Stimulated activated CD8-positive, alpha-beta memory T cell treated with anti-CD3 and anti-CD28 coated beads, Interleukin-12 subunit alpha, Interleukin-12 subunit beta, amount 100 ng/mL, for 24 hours (primary cell): ENCODE data around the gene TUT4.

ENCODE experiments used
- DNase-seq: peaks from one replicate; pipeline ENCODE4 v3.0.0-alpha.2; 2020; ENCODE audit errors: extremely low read depth

TUT4 gene

DNA sequence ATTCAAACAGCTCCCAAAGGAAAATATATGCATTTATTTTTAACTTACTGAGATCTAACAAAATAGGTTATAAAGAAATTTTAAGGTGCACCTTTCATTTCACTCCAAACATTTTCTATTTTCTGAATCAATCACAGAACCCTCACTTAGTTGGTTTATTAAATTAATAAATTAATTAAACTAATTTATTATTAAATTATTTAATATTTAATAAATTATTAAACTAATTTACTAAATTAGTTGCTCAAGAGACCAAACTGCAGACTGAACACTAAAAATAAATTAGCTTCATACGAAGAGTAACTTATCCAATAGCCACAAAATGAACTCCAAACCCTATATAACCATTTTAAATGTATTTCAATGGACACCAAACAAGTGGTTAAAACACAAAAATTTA lies 80.5 kb downstream of the TUT4 start:
- DNase-seq: no peak

DNA sequence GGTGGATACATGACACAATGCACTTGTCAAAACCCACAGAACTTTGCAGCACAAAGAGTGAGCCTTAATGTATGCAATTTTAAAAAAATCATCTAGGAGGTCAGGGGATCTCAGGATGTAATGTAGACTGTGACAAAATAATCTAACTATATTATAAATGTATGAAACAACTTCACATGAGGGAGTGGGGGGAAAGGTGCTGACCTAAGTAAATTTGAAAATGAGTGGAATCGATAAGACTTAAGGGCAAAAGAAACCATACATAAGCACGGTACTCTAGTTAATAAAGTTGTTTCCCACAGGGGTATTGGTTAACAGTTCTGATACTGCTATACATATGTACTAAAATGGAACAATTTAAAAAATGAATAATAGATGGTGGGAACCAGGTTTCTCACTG lies 83.8 kb downstream of the TUT4 start:
- DNase-seq: no peak

DNA sequence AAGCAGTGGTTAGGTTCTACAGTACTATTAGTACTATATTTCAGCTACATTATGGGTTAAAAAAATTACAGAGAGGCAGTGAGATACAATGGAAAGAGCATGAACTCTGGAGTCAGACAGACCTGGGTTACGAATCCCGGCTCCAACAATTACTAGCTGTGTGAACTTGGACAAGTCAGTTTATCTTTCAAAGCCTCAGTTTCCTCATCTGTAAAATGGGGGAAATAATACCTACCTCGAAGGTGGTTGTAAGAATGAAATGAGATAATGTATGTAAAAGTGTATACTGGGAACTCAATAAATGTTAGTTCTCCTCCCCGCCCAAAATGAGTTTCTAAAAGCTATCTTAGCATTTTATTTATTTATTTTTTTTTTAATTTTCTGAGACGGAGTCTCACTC lies 89.0 kb downstream of the TUT4 start:
- DNase-seq: no peak

GRCh38 chr1:52461821-52462220 lies 91.1 kb downstream of the TUT4 start:
- no peak for DNase-seq

GRCh38 chr1:52460694-52461093 lies 92.2 kb downstream of the TUT4 start:
- no peak for DNase-seq

DNA sequence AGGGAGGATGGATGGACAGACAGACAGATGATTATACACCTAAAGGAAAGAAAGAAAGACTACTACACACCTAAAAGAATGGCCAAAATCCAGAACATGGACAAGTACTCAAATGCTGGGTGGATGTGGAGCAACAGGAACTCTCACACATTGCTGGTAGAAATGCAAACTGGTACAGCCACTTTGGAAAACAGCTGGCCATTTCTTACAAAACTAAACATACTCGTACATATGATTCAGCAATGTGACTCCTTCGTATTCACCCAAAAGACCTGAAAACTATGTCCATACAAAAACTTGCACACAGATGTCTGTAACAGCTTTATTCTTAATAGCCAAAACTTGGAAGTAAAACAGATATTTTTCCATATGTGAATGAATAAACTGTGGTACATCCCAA lies 97.2 kb downstream of the TUT4 start:
- DNase-seq: no peak

GRCh38 chr1:52454779-52455178 lies 98.1 kb downstream of the TUT4 start:
- DNase-seq: no peak

DNA sequence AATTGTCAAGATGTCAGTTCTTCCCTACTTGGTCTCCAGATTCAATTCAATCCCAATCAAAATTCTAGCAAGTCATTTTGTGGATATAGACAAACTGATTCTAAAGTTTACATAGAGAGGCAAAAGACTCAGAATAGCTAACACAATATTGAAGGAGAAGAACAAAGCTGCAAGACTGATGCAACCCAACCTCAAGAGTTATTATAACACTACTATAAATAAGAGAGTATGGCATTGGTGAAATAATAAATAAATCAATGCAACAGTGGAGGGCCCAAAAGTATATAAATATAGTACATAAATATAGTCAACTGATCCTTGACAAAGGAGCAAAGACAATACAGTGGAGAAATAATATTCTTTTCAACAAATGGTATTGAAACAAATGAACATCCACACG lies 98.8 kb downstream of the TUT4 start:
- DNase-seq: no peak

DNA sequence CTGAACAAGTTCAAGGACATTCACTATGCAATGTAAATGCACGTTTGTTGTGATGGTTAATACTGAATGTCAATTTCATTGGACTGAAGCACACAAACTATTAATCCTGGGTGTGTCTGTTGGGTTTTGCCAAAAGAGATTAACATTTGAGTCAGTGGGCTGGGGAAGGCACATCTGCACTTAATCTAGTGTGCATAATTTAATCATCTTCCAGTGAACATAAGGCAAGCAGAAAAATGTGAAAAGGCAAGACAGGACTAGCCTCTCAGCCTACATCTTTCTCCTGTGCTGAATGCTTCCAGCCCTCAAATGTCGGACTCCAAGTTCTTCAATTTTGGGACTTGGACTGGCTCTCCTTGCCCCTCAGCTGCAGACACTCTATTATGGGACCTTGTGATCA lies 108.4 kb downstream of the TUT4 start:
- DNase-seq: no peak

GRCh38 chr1:52439976-52440375 lies 112.9 kb downstream of the TUT4 start:
- DNase-seq: no peak

GRCh38 chr1:52436817-52437216 lies 116.1 kb downstream of the TUT4 start:
- DNase-seq: no peak

DNA sequence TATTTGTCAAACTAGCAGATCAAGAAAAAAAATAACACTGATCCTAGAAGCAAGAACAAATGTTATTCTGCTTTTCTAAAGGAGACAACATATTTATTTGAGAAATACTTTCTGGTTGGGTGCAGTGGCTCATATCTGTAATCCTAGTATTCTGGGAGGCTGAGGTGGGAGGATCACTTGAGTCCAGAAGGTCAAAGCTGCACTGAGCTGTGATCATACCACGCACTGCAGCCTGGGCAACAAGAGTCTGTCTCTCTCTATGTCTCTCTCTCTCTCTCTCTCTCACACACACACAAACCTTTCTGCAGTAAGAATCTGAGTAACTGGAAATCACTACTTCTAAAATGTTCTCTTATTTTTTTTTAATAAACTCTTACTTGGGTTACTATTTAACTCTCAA lies 117.2 kb downstream of the TUT4 start:
- DNase-seq: no peak

DNA sequence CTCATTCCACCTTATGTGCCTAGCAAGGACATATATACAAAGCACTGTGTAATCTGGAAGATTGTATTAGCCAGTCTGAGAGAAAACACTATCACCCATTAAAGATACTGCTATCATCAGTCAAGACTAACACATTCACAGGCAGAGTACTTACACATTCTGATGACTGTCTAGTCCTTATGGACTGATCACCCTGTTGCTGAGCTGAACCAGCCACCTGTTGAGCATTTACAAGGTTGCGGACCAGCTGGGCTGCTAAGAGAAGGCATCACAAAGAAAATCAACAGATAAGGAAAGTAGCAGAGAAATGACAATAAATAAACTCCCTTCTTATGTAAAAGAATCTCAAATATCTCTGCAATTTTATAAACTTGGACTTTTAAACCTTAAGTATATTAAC lies 117.7 kb downstream of the TUT4 start:
- DNase-seq: no peak

- no peak for DNase-seq
Measured at GRCh38 chr1:52432807-52433206, 120.1 kb downstream of the TUT4 start.

DNA sequence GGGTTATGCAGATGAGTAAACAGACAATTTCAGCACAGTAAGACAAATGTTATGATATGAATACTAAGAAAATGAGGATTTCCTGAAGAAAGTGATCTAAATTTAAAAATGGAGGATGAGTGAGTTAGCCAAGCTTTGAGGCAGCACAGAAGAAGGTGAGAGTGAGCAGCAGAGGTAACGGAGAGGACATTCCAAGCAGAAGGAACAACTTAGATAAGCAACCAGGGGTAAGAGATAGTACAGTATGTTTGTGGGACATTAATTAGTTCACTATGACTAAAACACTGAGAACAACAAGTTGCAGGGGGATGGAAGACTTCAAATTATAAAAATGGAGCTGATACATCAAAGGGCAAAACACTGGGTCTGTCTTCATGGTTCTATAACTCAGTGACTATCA lies 125.7 kb downstream of the TUT4 start:
- DNase-seq: no peak

- no peak for DNase-seq
Measured at GRCh38 chr1:52426371-52426770, 126.5 kb downstream of the TUT4 start.

- DNase-seq: no peak
Measured at GRCh38 chr1:52424813-52425212, 128.1 kb downstream of the TUT4 start.

- no peak for DNase-seq
Measured at GRCh38 chr1:52424231-52424636, 128.7 kb downstream of the TUT4 start.

GRCh38 chr1:52423771-52424170 lies 129.1 kb downstream of the TUT4 start:
- peak; percentile 26 for DNase-seq

DNA sequence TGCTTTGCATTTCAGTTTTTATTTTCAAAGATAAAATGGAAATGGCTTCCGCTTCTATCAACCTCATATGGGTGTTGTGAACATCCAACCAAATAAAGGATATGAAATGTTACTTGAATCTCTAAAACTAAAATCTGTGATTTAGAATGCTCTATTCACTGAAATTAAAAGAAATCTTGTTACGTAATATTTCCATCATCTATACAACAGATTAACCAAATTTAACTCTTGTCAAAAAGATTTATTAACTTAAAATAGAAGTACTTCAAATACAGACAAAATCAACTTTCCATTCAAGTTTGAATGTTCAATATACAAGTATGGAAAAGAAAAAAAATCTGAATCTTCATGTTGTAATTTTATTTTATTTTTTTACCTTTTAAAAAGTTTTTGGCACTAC lies 129.8 kb downstream of the TUT4 start:
- DNase-seq: no peak

- DNase-seq: no peak
Measured at GRCh38 chr1:52420713-52421112, 132.2 kb downstream of the TUT4 start.

GRCh38 chr1:52416811-52417210 lies 136.1 kb downstream of the TUT4 start:
- no peak for DNase-seq

DNA sequence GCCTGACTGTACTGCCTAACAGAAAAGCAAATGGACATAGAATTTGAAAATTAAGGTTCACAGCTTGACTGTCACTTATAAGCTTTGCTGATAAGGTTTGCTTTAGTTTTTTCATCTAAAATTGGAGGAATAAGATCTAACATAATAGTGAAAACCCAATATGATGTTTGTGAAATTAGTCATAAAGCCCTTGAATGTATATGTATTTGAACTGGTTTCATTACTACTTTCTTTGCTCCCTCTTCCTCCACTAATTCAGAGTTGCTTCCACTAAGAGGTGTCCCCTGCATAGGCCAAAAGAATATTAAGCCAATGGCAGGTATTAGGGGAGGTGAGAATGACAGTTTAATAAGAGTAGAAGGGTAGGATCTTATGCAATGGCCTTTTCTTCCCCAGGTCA lies 137.9 kb downstream of the TUT4 start:
- DNase-seq: no peak

- DNase-seq: no peak
Measured at GRCh38 chr1:52413410-52413989, 139.4 kb downstream of the TUT4 start.

GRCh38 chr1:52404975-52405338 lies 147.9 kb downstream of the TUT4 start:
- no peak for DNase-seq
